Measurements from ENCODE around the gene CCDC57.

Gene CCDC57

GRCh38 chr17:82227629-82228277, 15.1 kb upstream of the CCDC57 start:
- no peak for DNase-seq (ENCODE audit: extremely low read depth, low read depth)
- TF ChIP-seq CTCF (IDR thresholded peaks at IDR 0.05; ENCODE audit: low read depth, low read length) = no peak

GRCh38 chr17:82226809-82227628, 14.4 kb upstream of the CCDC57 start:
- TF ChIP-seq CTCF (IDR thresholded peaks at IDR 0.05; ENCODE audit: low read depth, low read length) = no peak
- DNase-seq (ENCODE audit: extremely low read depth, low read depth) = no peak

GRCh38 chr17:82226146-82226808, 13.6 kb upstream of the CCDC57 start:
- no peak for DNase-seq (ENCODE audit: extremely low read depth, low read depth)
- no peak for TF ChIP-seq CTCF (IDR thresholded peaks at IDR 0.05; ENCODE audit: low read depth, low read length)

GRCh38 chr17:82225368-82226029, 12.9 kb upstream of the CCDC57 start:
- TF ChIP-seq CTCF (IDR thresholded peaks at IDR 0.05; ENCODE audit: low read depth, low read length) = no peak
- no peak for DNase-seq (ENCODE audit: extremely low read depth, low read depth)

- DNase-seq (ENCODE audit: extremely low read depth, low read depth) = no peak
- TF ChIP-seq CTCF (IDR thresholded peaks at IDR 0.05; ENCODE audit: low read depth, low read length) = no peak
Observed at GRCh38 chr17:82224666-82225065, 12.0 kb upstream of the CCDC57 start.

- DNase-seq (ENCODE audit: extremely low read depth, low read depth) = no peak
- no peak for TF ChIP-seq CTCF (IDR thresholded peaks at IDR 0.05; ENCODE audit: low read depth, low read length)
Observed at GRCh38 chr17:82223517-82223916, 10.9 kb upstream of the CCDC57 start.
